ENCODE data around the gene OR2AJ1.

OR2AJ1 gene

DNA sequence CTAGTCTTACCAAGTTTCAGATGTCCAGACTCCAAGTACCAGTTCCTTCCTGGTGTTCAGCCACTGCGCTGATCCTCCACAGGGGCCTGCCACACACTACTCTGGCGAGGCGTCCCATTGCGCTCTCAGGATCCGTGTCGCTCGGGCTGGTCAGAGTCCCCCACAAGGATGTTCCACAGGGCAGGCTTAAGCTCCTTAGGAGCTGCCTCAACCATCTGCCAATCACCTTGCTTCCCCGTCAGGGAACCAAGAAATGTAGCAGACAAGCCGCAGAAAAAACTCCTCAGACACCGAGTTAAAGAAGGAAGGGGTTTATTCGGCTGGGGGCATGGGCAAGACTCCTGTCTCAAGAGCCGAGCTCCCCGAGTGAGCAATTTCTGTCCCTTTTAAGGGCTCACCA lies 19.5 kb upstream of the OR2AJ1 start:
- ATAC-seq, result no peak

GRCh38 chr1:247905910-247906503 lies 18.7 kb upstream of the OR2AJ1 start:
- ATAC-seq, result peak; percentile 25; the same call in 1 of the 3 replicates
- TF ChIP-seq TOX (CRISPR knock-in tag; IDR thresholded peaks at IDR 0.05; ENCODE audit: borderline replicate concordance), result no peak
- TF ChIP-seq CSDC2 (CRISPR knock-in tag; IDR thresholded peaks at IDR 0.05), result no peak
- TF ChIP-seq ARNTL (CRISPR knock-in tag; IDR thresholded peaks at IDR 0.05; ENCODE audit: borderline replicate concordance, low read depth), result no peak
- no peak for TF ChIP-seq POU6F1 (CRISPR knock-in tag; IDR thresholded peaks at IDR 0.05; ENCODE audit: borderline replicate concordance, low read depth)
- no peak for TF ChIP-seq TCF4 (CRISPR knock-in tag; IDR thresholded peaks at IDR 0.05; ENCODE audit: borderline replicate concordance)
- no peak for TF ChIP-seq PPARA (CRISPR knock-in tag; IDR thresholded peaks at IDR 0.05; ENCODE audit: borderline replicate concordance)
- no peak for TF ChIP-seq PATZ1 (CRISPR knock-in tag; IDR thresholded peaks at IDR 0.05; ENCODE audit: borderline replicate concordance)
- no peak for TF ChIP-seq ZNF8 (CRISPR knock-in tag; IDR thresholded peaks at IDR 0.05)
- TF ChIP-seq, protein P1, sequence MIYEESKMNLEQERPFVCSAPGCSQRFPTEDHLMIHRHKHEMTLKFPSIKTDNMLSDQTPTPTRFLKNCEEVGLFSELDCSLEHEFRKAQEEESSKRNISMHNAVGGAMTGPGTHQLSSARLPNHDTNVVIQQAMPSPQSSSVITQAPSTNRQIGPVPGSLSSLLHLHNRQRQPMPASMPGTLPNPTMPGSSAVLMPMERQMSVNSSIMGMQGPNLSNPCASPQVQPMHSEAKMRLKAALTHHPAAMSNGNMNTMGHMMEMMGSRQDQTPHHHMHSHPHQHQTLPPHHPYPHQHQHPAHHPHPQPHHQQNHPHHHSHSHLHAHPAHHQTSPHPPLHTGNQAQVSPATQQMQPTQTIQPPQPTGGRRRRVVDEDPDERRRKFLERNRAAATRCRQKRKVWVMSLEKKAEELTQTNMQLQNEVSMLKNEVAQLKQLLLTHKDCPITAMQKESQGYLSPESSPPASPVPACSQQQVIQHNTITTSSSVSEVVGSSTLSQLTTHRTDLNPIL (CRISPR knock-in tag; IDR thresholded peaks at IDR 0.05; ENCODE audit: low read depth), result no peak
- TF ChIP-seq TSHZ2 (CRISPR knock-in tag; IDR thresholded peaks at IDR 0.05), result no peak
- TF ChIP-seq ZC3H10 (CRISPR knock-in tag; IDR thresholded peaks at IDR 0.05), result no peak
- TF ChIP-seq ZFP3 (CRISPR knock-in tag; IDR thresholded peaks at IDR 0.05), result no peak

More for the DNA sequence above, 19.5 kb upstream of the OR2AJ1 start:
- TF ChIP-seq GLIS3 (CRISPR knock-in tag; IDR thresholded peaks at IDR 0.05) (no peak), RARB (CRISPR knock-in tag; IDR thresholded peaks at IDR 0.05) (no peak), PPARA (CRISPR knock-in tag; IDR thresholded peaks at IDR 0.05; ENCODE audit: borderline replicate concordance) (no peak), ZFP3 (CRISPR knock-in tag; IDR thresholded peaks at IDR 0.05) (no peak), TCF4 (CRISPR knock-in tag; IDR thresholded peaks at IDR 0.05; ENCODE audit: borderline replicate concordance) (no peak), BACH2 (CRISPR knock-in tag; IDR thresholded peaks at IDR 0.05; ENCODE audit: borderline replicate concordance) (no peak), PATZ1 (CRISPR knock-in tag; IDR thresholded peaks at IDR 0.05; ENCODE audit: borderline replicate concordance) (no peak), CSDC2 (CRISPR knock-in tag; IDR thresholded peaks at IDR 0.05) (no peak), ZNF70 (CRISPR knock-in tag; IDR thresholded peaks at IDR 0.05) (no peak), ISL1 (CRISPR knock-in tag; IDR thresholded peaks at IDR 0.05) (no peak), ARNTL (CRISPR knock-in tag; IDR thresholded peaks at IDR 0.05; ENCODE audit: borderline replicate concordance, low read depth) (no peak), POU6F1 (CRISPR knock-in tag; IDR thresholded peaks at IDR 0.05; ENCODE audit: borderline replicate concordance, low read depth) (no peak)
- TF ChIP-seq, protein P2, sequence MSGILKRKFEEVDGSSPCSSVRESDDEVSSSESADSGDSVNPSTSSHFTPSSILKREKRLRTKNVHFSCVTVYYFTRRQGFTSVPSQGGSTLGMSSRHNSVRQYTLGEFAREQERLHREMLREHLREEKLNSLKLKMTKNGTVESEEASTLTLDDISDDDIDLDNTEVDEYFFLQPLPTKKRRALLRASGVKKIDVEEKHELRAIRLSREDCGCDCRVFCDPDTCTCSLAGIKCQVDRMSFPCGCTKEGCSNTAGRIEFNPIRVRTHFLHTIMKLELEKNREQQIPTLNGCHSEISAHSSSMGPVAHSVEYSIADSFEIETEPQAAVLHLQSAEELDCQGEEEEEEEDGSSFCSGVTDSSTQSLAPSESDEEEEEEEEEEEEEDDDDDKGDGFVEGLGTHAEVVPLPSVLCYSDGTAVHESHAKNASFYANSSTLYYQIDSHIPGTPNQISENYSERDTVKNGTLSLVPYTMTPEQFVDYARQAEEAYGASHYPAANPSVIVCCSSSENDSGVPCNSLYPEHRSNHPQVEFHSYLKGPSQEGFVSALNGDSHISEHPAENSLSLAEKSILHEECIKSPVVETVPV (CRISPR knock-in tag; IDR thresholded peaks at IDR 0.05), result no peak
- TF ChIP-seq, protein P1 (CRISPR knock-in tag; IDR thresholded peaks at IDR 0.05; ENCODE audit: low read depth), result no peak

All from SK-N-SH treated with all-trans-retinoic acid at 6 μM for 48 hours (cell line).